ENCODE results near the gene ST8SIA1.
"Not testable (repeated sequence)": the region's sequence is repeated elsewhere in the genome, so short reads cannot be mapped to it uniquely, and the experiment has no call there.

ST8SIA1 gene, protein sequence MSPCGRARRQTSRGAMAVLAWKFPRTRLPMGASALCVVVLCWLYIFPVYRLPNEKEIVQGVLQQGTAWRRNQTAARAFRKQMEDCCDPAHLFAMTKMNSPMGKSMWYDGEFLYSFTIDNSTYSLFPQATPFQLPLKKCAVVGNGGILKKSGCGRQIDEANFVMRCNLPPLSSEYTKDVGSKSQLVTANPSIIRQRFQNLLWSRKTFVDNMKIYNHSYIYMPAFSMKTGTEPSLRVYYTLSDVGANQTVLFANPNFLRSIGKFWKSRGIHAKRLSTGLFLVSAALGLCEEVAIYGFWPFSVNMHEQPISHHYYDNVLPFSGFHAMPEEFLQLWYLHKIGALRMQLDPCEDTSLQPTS

DNA sequence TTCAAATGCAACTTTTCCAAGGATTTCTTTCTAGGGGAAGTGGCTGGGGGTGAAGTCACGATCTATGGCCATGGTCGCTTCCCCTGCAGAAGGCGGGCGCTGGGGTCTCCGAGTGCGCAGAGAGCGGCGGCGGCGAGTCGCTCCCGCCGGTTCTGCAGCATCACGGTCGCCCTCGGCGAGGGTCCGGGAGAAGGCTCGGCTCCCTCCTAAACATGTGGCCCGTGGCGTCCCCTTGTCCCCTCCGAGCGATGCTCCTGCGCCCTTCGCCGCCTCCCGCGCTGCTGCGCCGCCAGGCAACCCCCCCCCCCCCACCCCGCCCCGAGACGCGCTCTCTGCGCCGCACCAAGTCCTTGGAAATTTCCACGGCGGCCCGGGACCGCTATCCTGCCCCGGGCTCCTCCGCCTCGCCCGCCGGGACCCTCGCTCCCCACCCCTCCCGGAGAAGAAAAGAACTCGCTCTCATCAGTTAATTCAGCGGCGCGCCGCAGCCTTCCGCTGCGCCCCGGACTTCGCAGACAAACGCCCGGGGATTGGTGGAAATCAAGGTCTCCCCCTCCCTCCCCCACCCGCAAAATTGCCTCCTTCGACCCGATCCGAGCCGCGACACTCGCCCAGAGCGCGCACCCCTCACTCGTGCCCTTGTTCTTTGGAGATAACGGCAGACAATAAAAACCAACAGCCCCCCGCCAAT, at the start of gene ST8SIA1:
ST8SIA1 (minus strand) TSS at position 298 of the 691 bp plus-strand sequence. CDS start 475 bp downstream, outside the sequence.
- H3K4me3 ChIP-seq (ENCODE audit: insufficient read depth, low read length, poor library complexity, severe bottlenecking) = peak within 1 kb of the TSS; percentile 41
- no peaks in the 10 kb centered on the region for H4K20me1 ChIP-seq (ENCODE audit: low read depth, low read length)
- no peaks in the 10 kb centered on the region for H3K27me3 ChIP-seq (ENCODE audit: low read length)
- H3K4me2 ChIP-seq (ENCODE audit: low read depth, low read length, poor library complexity, severe bottlenecking) = peak within 1 kb of the TSS; percentile 55
- H2AFZ ChIP-seq (ENCODE audit: low read depth, low read length, severe bottlenecking) = peak within 1 kb of the TSS; percentile 62
- no peaks in the 10 kb centered on the region for H3F3A ChIP-seq (ENCODE audit: insufficient read depth)
- peak within 1 kb of the TSS; percentile 30 for H3K9ac ChIP-seq (ENCODE audit: low read length)
- H3K79me2 ChIP-seq (ENCODE audit: insufficient read depth, low read length) = no peaks in the 10 kb centered on the region
- H3K27ac ChIP-seq (ENCODE audit: low read depth, low read length) = no peak within 1 kb of the TSS
- TF ChIP-seq, protein P1, sequence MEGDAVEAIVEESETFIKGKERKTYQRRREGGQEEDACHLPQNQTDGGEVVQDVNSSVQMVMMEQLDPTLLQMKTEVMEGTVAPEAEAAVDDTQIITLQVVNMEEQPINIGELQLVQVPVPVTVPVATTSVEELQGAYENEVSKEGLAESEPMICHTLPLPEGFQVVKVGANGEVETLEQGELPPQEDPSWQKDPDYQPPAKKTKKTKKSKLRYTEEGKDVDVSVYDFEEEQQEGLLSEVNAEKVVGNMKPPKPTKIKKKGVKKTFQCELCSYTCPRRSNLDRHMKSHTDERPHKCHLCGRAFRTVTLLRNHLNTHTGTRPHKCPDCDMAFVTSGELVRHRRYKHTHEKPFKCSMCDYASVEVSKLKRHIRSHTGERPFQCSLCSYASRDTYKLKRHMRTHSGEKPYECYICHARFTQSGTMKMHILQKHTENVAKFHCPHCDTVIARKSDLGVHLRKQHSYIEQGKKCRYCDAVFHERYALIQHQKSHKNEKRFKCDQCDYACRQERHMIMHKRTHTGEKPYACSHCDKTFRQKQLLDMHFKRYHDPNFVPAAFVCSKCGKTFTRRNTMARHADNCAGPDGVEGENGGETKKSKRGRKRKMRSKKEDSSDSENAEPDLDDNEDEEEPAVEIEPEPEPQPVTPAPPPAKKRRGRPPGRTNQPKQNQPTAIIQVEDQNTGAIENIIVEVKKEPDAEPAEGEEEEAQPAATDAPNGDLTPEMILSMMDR (IDR thresholded peaks at IDR 0.05; ENCODE audit: insufficient read depth, low read length, poor library complexity, severe bottlenecking) = no peak
- no peak for TF ChIP-seq EZH2phosphoT487 (conservative IDR thresholded peaks at IDR 0.05; ENCODE audit: low read length)
- H3K9me3 ChIP-seq (ENCODE audit: insufficient read depth, low read length) = no peaks in the 10 kb centered on the region
- H3K9me2 ChIP-seq (replicated peaks; ENCODE audit: insufficient read depth, low read length) = no peaks in the 10 kb centered on the region
- no peaks in the 10 kb centered on the region for H3K36me3 ChIP-seq (ENCODE audit: low read length)

GRCh38 chr12:22380031-22380430, 45.5 kb upstream of the ST8SIA1 start:
- H3K27me3 ChIP-seq (ENCODE audit: low read length) = no peaks in the 10 kb centered on the region
- no peak overlapping the region for H3K4me2 ChIP-seq (ENCODE audit: low read depth, low read length, poor library complexity, severe bottlenecking)
- no peaks in the 10 kb centered on the region for H3K9me3 ChIP-seq (ENCODE audit: insufficient read depth, low read length)
- H3K9ac ChIP-seq (ENCODE audit: low read length) = no peak overlapping the region
- H3F3A ChIP-seq (ENCODE audit: insufficient read depth) = no peaks in the 10 kb centered on the region
- no peak overlapping the region for H3K4me3 ChIP-seq (ENCODE audit: insufficient read depth, low read length, poor library complexity, severe bottlenecking)
- H3K36me3 ChIP-seq (ENCODE audit: low read length) = no peaks in the 10 kb centered on the region
- no peak overlapping the region for H2AFZ ChIP-seq (ENCODE audit: low read depth, low read length, severe bottlenecking)
- H3K27ac ChIP-seq (ENCODE audit: low read depth, low read length) = no peak overlapping the region
- H3K9me2 ChIP-seq (replicated peaks; ENCODE audit: insufficient read depth, low read length) = no peaks in the 10 kb centered on the region
- H3K79me2 ChIP-seq (ENCODE audit: insufficient read depth, low read length) = no peaks in the 10 kb centered on the region
- H4K20me1 ChIP-seq (ENCODE audit: low read depth, low read length) = no peaks in the 10 kb centered on the region
- TF ChIP-seq EZH2phosphoT487 (conservative IDR thresholded peaks at IDR 0.05; ENCODE audit: low read length) = no peak
- TF ChIP-seq, protein P1 (IDR thresholded peaks at IDR 0.05; ENCODE audit: insufficient read depth, low read length, poor library complexity, severe bottlenecking) = no peak

DNA sequence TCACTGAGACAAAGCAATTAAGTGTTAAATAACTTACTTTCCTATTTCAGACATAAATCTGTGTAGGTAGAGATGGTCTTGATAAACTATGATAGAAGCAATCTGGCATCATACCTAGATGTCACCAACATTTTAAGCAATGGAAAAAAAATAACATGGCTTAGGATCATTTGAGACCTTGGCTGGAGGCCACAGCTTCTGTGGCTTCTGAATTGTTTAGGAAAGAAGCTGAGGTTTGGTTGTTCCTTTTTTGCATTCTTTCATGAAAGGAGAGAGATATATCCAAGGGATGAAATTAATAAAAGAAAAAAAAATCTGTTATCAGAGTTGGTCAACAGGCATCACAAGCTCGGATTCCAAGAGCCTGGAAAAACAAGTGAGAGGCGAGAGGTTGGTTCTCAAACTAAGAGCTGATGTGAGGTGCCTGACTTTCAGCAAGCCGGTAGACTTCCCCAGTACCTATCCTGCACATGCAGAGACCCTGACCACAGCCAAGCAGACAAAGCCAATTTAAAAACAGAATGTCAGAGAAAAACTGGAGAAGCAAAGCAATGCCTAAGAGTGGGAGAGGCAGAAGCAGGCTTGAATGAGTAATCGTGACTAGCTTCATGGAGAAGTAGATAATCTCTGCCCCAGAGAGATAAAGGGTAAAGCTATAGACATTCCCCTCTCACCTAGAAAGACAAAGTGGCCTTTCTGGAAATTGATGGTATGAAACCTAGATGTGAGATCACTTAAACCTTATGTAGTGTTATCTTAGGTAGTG, 43.4 kb upstream of the ST8SIA1 start:
- no peak overlapping the region for H3K4me3 ChIP-seq (ENCODE audit: insufficient read depth, low read length, poor library complexity, severe bottlenecking)
- H3K27ac ChIP-seq (ENCODE audit: low read depth, low read length) = no peak overlapping the region
- H3K9me3 ChIP-seq (ENCODE audit: insufficient read depth, low read length) = no peaks in the 10 kb centered on the region
- no peaks in the 10 kb centered on the region for H3K9me2 ChIP-seq (replicated peaks; ENCODE audit: insufficient read depth, low read length)
- no peak overlapping the region for H3K4me2 ChIP-seq (ENCODE audit: low read depth, low read length, poor library complexity, severe bottlenecking)
- H3K9ac ChIP-seq (ENCODE audit: low read length) = no peak overlapping the region
- H4K20me1 ChIP-seq (ENCODE audit: low read depth, low read length) = no peaks in the 10 kb centered on the region
- no peaks in the 10 kb centered on the region for H3K79me2 ChIP-seq (ENCODE audit: insufficient read depth, low read length)
- H3K27me3 ChIP-seq (ENCODE audit: low read length) = no peaks in the 10 kb centered on the region
- no peaks in the 10 kb centered on the region for H3F3A ChIP-seq (ENCODE audit: insufficient read depth)
- no peak overlapping the region for H2AFZ ChIP-seq (ENCODE audit: low read depth, low read length, severe bottlenecking)
- TF ChIP-seq, protein P1 (IDR thresholded peaks at IDR 0.05; ENCODE audit: insufficient read depth, low read length, poor library complexity, severe bottlenecking) = no peak
- no peak for TF ChIP-seq EZH2phosphoT487 (conservative IDR thresholded peaks at IDR 0.05; ENCODE audit: low read length)
- no peaks in the 10 kb centered on the region for H3K36me3 ChIP-seq (ENCODE audit: low read length)

GRCh38 chr12:22376596-22377150, 42.2 kb upstream of the ST8SIA1 start:
- H3K9me2 ChIP-seq (replicated peaks; ENCODE audit: insufficient read depth, low read length); H3K36me3 ChIP-seq (ENCODE audit: low read length); H3K27me3 ChIP-seq (ENCODE audit: low read length); H2AFZ ChIP-seq (ENCODE audit: low read depth, low read length, severe bottlenecking); H4K20me1 ChIP-seq (ENCODE audit: low read depth, low read length); H3F3A ChIP-seq (ENCODE audit: insufficient read depth); H3K9me3 ChIP-seq (ENCODE audit: insufficient read depth, low read length); H3K27ac ChIP-seq (ENCODE audit: low read depth, low read length); H3K9ac ChIP-seq (ENCODE audit: low read length); H3K79me2 ChIP-seq (ENCODE audit: insufficient read depth, low read length); H3K4me2 ChIP-seq (ENCODE audit: low read depth, low read length, poor library complexity, severe bottlenecking); H3K4me3 ChIP-seq (ENCODE audit: insufficient read depth, low read length, poor library complexity, severe bottlenecking): not testable (repeated sequence)

All from SU-DHL-6 (cell line).